Stimulated activated CD4-positive, alpha-beta T cell treated with anti-CD3 and anti-CD28 coated beads, Interleukin-12 subunit alpha, Interleukin-12 subunit beta, amount 100 ng/mL, for 48 hours (primary cell): Measurements from ENCODE around the gene LTO1.
"Not testable (repeated sequence)": the region's sequence is repeated elsewhere in the genome, so short reads cannot be mapped to it uniquely, and the experiment has no call there.

Experiments
- DNase-seq, 3 donors: peaks; one replicate each; pipeline ENCODE4 v3.0.0-alpha.2; 2020; ENCODE audit warnings: low read depth in 2 of 3, low spot score in 1 of 3

The LTO1 gene

DNA sequence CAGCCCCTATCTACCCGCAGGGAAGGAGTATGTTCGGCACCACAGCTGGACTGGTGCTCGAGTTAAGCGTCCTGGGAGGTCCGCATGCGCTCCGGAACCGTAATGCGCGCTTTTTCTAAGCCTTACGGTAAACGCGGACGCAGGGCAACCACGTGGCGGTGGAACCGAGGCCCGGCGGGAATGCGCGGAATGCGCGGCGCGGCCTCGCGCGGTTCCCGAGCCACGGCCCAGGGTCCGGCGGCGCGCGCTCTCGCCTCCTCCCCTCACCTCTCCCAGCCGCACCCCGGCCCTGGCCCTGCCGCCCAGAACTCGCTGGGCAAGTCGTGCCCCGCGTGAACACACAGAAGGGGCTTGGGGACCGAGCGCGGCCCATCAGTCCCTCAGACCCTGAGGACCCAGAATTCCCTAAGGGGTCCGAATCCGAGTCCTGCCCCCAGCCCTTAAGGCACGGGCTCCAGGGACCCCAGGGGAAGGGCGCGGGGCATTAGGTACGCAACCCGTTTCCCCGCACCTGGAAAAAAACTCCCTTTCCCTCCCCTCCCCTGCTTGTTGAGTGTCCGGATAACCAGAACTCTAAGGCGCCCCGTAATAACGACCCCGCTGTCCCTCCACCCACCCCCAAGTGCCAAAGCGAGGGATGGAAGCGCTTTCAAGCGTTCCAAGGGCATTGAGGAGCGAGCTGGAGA lies 38.5 kb downstream of the LTO1 start:
- no peak for DNase-seq

DNA sequence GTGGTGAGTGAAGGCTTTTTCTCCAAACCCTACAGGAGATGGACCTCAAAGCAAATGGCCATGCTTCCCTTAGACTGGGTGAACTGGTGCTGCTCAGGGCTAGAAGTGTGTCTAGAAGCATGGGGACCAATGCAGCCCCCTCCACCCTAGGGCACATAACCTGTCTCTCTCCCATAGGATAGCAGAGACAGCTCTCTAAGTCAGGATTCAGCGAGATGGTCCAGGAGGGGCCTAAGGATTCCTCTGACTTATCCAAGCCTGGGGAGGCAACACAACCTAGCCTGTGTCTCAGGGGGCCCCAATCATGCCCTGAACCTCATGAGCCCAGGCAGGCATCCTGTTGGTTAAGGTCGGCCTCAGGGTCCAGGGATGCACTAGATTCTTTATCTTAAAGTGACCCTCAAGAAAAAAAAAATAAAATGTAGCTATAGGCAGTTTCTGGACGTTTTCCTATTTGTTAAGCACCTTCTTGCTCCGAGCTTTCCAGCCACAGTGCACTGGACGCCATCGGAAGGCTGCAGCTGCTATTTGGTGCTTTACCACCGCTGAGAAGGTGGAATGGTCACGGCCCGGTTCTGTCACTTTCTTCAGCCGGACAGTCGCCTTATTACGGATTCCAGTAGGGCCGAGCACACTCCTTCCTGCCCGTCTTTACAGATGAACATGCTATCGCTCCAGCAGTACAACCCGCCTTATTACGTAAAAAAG lies 39.2 kb downstream of the LTO1 start:
- DNase-seq, result no peak

DNA sequence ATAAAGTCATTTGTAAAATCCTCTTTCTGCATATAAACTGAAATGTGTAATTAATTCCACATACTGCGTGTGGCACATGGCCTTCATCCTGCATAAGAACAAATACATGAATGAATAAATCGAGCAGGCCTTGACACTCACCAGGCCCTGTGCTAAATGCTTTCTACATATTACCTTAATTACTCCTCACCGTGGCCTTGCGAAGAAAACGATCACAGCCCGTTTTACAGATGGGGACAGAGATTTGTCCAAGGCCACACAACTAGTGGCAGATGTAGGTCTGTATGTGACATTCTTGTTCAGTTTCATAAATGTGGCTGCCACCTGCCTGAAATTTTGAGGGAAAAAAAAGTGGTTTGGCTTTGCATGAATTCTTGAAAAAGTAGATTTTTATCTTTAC lies 40.0 kb downstream of the LTO1 start:
- DNase-seq, result no peak

DNA sequence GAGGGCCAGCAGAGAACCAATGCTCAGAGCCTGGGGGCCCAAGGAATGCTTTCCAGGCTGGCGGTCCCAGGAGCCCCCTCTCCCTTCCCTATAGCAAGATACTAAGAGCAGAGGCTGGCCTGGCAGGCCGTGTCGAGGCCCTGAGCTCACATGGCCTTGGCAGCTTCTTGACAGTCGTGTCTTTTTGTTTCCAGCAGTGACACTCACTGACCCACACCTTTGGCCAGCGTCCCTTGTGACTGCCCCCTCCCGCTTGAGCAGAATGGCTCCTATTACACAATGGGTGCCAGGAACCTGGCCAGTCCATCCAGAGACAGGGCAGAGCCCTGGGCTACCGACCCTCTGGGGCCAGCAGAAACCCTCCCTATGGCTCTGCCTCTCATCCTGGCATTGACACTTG lies 40.6 kb downstream of the LTO1 start:
- no peak for DNase-seq

DNA sequence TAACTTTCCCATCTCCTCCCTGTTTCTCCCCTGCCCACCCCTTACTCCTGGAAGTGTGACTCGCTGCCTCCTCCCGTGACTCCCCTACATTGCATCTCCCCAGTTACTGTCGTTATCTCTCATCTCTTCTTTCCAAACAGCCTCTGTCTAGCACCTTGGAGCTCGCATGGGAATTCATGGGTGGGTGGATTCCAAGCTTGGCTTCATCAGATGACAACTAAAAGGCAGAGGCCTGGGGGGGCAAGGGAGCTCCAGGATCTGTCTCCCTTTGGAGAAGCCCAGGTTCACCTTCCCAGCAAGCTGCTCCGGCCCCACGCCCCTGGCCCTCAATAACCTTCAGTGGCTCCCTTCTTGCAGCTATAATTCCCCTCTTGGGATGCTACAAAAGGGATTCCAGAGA lies 41.1 kb downstream of the LTO1 start:
- DNase-seq, result no peak

DNA sequence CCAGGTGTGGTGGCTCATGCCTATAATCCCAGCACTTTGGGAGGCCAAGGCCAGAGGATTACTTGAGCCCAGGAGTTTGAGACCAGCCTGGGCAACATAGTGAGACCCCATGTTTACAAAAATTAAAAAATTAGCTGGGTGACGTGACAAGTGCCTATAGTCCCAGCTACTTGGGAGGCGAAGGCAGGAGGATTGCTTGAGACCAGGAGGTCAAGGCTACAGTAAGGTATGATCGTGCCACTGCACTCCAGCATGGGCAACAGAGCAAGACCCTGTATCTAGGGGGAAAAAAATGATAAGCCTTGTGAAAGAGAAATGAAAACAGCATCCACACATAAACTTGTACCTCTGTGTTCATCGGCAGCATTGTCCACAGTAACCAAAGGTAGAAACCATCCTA lies 42.3 kb downstream of the LTO1 start:
- no peak for DNase-seq

DNA sequence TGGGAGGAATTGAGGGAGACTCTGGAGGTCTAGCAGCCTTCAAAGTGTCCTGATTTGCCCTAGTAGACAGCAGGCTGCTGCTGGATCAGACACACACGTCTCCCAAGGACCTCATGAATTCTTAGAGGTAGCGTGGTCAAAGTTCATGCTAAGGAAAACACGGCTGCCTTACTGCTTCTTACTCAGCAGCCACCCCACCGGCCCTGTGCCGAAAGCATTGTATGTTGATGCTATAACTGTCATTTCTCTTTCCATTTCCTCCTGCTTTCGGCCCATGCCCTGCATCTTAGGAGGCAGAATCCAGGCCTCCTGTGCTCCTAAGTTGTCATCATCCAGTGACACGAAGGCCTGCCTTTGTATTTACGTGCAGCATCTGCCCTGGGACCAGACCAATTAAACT lies 44.7 kb downstream of the LTO1 start:
- DNase-seq, result no peak

DNA sequence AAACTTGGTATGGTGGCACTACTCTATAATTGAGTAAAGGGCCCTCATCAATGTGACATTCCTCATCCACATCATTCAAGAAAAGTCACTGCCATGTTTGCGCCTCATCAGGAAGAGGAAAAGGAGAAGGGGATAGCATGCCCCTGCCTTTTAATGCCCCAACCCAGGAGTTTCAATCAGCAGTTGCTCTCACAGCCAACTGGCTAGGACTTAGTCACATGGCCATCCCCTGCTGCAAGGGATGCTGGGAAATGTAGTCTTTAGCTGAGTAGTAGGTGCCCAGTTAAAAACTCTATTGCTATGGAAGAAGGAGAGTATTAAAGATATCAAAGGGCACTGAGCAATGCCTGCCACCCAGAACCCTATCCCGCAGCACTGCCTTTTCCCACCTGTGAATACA lies 45.1 kb downstream of the LTO1 start:
- DNase-seq, result no peak

DNA sequence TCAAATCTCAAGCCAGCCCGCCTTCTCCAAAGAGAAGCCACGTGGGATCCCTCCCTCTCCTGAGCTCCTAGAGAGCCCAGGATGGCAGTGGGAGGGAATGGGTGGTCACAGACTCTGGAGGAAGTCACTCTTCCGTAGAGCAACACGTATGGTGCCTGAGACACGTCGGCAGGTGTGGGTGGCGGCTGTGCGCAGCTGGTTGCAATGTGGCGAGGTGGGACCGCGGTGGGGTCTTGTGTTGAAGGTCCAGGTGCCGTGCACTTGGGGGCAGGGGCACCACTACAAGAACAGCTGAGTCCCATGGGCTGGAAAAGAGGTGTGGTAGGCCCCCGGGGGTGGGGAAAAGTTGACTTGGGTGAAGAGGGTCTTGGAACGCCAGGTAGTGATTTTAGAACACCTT lies 47.6 kb downstream of the LTO1 start:
- DNase-seq, result no peak

DNA sequence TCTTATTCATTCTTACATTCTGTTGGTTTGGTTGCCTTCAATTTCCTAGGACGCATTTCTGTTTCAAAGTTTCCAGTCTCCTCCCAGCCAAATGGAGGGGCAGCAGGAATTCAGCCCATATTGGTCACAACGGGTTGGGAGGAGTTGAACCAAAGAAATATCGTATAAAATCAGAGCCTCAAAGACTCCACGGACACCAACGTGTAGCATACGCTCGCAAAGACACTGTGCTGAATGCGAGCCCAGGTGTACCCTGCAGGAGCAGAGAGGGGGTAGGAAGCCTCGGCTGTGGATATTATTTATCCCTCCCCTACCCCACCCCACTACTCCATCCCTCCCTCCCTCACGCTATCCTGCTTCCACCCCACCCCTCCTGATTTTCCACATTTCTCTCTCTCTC lies 49.7 kb downstream of the LTO1 start:
- no peak for DNase-seq

DNA sequence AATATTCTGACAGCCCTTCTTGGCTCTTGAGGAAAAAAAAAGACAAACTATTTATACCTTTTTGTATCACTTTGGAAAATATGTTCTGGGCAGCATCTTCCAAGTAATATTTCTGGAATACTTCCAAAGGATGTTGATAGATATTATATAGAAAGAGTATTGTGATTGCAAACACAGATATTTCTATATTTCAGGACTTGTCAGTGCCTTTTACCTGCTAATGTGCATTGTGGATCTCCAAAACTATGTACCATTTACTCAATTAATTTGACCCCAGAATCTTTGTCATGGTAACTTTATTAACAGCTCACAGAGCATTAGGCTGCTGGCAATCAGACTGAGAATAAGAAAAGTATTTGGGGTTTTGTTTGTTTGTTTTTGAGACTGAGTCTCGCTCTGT lies 50.9 kb downstream of the LTO1 start:
- no peak for DNase-seq

DNA sequence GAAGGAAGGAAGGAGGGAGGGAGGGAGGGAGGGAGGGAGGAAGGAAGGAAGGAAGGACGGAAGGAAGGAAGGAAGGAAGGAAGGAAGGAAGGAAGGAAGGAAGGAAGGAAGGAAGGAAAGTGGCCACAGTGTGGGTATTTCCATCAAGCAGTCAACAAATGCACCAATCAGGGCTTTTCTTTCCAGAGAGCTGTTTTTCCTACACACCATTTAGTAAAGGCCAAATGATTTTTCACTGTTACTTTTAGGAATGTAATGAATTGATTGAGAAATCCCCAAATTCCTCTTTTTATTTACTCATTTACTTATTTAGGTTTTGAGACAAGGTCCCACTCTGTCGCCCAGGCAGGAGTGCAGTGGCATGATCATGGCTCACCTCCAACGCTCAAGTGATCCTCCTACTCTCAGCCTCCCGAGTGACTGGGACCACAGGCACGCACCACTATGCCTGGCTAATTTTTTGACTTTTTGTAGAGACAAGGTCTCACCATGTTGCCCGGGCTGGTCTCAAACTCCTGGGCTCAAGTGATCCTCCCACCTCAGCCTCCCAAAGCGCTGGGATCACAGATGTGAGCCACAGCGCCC lies 53.0 kb downstream of the LTO1 start:
- DNase-seq, result not testable (repeated sequence)

DNA sequence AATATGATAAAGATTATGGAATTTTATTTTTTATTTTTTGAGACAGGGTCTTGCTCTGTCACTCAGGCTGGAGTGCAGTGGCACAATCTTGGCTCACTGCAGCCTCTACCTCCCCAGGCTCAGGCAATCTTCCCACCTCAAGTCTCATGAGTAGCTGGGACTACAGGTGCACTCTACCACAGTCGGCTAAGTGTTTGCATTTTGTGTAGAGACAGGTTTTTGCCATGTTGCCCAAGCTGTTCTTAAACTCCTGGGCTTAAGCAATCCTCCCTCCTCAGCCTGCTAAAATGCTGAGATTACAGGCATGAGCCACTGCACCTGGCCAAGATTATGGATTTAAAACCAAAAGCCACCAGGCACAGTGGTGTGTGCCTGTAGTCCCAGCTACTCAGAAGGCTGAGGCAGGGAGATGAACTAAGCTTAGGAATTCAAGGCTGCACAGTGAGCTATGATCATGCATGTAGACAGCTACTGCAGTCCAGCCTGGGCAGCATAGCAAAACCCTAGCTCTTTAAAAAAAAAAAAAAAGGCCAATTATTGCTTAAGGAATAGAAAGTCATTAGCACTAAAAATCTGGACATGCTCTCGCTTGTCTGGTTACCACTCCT lies 54.4 kb downstream of the LTO1 start:
- no peak for DNase-seq

DNA sequence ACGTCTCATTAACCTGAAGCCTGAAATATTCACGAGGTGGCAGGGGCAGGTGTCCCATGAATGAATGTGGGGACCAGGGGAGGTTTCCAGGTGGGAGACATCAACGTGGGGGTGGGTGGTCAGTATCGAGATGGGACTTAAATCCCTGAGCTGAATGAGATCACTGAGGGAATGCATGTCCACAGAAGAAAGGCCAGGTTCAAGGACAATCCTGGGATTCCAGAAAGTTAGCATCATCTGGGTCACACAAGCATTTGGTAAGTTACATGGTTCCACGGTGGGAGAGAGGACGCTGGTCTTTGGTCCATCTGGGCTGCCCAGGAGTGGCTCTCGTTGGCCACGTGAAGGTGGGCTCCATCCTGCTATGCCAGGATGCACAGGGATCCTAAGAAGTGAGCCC lies 56.9 kb downstream of the LTO1 start:
- DNase-seq, result no peak

DNA sequence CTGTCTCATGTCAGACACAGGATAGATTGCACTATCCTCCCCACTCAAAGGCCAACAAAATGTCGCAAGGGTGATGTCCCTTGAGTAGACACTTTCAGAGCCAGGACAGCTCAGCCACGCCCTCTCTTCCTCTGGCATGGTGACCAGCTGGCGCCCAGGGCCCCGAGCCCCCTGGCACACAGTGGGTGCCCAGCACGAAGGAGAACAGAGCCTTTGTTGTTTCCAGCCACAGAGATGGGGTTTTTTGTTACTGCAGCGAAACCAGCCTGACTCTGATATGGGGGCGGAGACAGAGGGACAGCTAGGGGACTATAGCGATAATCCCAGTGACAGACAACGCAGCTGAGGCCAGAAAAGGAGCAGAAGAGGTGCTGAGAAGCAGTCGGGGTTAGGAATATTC lies 57.5 kb downstream of the LTO1 start:
- no peak for DNase-seq

DNA sequence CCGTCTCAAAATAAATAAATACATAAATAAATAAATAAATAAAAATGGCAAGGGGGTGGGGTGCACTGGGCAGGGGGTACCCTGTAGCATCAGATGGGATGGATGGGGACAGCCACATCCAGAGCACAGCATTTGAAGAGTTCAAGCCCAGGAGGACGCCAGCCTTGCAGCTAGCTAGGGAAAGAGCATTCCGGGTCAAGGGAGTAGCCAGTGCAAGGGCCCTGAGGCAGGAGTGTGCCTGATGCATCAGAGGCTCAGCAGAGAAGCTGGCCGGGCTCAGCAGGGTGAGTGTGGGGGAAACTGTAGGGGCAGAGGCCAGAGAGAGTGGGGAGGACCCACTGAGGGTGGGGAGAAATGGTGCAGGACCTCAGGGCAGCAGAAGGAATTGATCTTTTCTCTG lies 57.9 kb downstream of the LTO1 start:
- no peak for DNase-seq
